NCI-H524 (cell line): ENCODE data around the gene PHKA1.
A peak's percentile ranks its signal among the peaks of the same experiment; 100 is the strongest.
"Not testable (repeated sequence)": the region's sequence is repeated elsewhere in the genome, so short reads cannot be mapped to it uniquely, and the experiment has no call there.

ENCODE experiments used
- DNase-seq, 2 experiments: peaks; one replicate each; lab custom pipeline; 2025; lab: John Stamatoyannopoulos, UW

Gene PHKA1

GRCh38 chrX:72666451-72666850, 47.7 kb downstream of the PHKA1 start:
- DNase-seq: no peak

- DNase-seq: no peak
Measured at GRCh38 chrX:72663737-72664136, 50.4 kb downstream of the PHKA1 start.

DNA sequence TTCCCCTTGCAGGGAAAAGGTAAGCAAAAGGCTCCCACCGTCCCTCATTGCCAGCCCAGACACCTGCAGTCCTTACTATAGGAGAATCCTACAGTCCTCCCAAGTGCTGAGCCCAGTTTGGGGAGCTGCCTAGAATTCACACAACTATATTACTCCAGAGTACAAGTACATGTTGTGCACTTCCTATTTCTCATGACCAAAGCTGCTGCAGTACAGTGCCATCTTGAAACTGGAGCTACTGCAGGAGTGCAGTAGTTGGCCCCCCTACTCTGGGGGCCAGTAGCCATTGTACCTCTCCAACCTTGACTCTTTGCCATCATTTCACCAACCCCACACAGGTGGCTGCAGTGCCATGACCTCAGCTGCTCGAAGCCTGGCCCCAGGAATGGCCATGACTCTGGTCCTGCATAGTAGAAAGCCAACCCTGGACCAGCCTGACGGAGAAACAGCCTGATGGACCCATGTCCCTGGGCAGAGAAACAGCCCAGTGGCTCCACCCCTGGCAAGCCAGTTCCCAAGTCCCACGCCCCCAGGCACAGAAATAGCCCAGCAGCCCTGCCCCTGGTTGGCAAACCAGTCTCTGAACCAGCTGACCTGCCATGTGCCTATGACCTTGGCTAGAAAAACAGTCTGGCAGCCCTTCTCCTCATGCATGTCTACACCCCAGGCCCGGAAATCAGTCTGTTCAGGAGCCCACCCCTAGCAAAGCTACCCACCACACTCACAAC, 51.9 kb downstream of the PHKA1 start:
- no peak for DNase-seq

- DNase-seq: no peak
Measured at GRCh38 chrX:72659723-72660122, 54.4 kb downstream of the PHKA1 start.

DNA sequence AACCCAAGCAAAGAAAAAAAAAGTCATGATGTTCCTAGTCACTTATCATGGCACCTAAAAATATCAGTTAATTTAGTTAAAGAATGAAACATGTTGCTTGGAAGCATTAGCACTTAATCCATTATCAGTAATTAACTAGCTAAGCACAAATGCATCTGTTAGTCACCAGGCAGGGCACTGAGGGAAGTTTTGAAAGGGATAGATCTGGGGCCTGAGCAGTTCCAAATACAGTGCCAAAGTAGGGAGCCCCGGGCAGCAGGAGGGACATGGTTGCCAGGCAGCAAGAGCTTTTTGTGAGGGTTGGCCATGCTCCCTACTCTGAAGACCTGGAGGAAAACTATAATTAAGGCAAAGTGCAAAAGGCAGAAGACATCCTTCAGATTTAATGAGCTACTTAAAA, 62.0 kb downstream of the PHKA1 start:
- no peak for DNase-seq

- DNase-seq: no peak
Measured at GRCh38 chrX:72644946-72645345, 69.2 kb downstream of the PHKA1 start.

- DNase-seq: no peak
Measured at GRCh38 chrX:72641611-72642010, 72.5 kb downstream of the PHKA1 start.

DNA sequence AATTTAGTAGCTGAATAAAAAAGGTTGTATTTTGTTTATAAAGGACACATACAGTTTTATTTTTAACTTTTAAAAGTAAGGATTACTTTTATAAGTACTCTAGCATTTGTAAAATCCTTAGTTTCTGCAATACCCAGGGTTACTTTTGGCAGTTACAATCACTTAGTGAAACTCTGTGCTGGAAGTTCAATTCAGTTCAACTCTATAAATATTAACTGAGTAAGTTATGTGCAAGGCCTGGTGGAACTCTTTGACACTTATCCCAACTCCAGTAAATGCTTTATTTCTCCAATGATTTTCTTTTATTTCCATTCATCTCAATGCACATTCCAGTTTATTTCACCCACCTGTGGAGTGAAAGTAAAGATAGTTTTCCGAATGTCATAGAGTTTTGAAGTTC, 78.2 kb downstream of the PHKA1 start:
- no peak for DNase-seq

DNA sequence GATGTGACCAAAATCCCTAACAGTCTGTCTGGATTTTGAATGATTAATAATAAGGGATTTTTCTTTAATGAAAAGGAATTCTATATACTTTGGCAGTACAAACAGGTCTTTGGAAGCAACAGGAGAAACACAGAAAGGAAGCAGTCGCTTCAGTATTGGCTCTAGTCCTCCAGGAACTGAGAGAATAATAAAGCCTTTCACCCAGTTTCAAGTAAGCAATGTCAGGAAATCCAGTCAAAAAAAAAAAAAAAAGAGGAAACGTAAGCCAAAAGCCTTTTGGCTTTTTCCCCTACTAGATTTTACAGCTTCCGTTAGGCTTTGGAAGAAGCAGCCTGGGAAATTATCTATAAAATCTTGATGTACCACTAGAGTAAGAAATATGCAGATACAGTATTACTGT, 79.8 kb downstream of the PHKA1 start:
- no peak for DNase-seq

DNA sequence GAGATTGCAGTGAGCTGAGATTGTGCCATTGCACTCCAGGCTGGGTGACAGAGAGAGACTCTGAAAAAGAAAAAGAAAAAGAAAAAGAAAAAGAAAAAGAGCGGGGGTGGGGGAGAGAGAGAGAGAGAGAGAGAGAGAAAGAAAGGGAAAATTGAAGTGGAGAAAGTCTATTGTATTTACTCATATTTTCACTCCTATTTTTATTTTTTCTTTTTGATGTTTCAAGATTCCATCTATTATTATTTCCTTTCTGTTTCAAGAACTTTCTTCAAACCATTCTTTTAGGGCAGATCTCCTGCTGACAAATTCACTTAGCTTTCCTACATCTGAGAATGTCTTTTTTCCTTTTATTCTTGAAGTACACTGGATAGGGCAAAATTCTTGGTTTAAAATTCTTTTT, 83.9 kb downstream of the PHKA1 start:
- no peak for DNase-seq

- no peak for DNase-seq
Measured at GRCh38 chrX:72624194-72624593, 89.9 kb downstream of the PHKA1 start.

DNA sequence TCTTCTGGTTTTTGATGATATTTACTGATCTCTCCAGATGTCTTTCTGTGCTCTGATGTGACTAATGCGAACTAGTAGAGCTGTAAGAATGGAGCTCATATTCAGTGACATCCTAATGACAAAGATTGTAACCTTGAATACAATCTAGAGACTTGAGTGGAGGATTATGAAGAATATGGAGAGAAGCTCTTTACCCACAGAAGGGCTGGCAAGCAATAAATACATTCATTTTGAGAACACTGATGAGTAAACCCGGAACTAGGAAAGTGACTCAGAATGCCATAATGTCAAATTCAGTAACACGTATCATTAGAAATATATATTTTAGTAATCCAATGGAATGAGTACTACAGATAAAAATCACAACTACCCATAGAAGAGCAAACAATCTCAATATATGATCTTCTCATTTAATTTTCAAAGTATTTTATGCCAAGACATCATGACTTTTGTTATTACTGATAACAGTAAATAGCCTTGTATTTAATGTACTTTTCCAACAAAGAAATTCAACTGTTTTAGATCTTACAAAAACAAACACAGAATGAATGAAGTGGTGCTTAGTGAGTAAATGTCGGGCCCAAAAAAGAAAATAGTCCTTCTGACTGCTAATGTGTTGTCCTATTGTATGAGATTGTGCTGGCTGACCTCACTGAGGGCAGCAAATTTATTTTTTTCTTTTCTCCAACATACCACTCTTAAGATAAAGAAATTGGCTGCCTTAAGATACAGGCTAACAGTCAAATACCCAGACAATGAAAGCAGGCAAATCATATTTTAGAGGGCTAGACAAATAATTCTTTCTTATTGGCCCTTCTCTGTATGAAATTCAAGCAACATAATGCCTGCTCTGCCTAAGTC, 92.3 kb downstream of the PHKA1 start:
- DNase-seq: no peak

- no peak for DNase-seq
Measured at GRCh38 chrX:72621163-72621562, 92.9 kb downstream of the PHKA1 start.

DNA sequence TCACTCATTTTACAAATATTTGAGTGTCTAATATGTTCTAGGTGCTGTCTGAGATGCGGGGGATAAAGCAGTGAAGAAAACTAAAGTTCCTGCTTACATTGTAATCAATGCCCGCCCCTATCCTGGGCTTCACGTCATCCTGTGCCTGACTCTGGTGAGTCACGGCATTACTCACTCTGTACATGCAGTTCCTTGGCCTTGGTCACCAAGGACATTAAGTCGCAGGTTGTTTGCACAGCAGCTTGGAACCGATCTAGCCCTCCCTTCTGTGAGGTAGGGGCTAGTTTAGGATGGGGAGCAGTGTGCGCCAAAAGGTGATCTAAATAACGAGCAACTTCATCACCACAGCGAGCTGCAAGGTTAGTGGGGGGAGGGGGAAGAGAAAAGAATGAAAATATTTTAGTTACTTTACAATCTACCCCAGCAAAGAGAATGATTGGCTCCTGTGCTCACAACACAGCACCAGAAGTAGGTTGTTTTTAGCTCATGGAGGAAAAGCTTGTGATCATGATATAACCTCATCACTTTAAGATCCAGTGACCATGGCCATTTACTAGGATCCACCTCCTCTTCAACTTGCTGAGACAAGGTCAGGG, 93.5 kb downstream of the PHKA1 start:
- DNase-seq: no peak

DNA sequence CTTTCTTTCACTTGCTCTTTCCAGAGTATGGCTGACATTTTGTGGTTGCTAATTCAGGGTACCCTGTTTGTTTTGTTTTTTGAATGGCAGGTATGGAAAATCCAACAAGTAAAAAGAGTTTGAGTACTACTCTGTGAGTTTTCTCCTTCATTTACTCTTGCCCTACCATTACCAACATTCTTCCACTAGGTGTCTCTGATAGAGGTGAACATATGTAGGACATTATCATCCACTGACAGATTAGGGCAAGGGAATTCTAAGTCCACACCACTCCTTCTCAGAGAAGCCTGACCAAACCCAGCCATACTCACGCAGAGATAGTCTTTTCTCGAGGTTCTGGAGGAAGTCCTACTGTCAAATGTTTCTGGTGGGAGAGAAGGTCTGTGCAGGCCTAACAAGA, 104.8 kb downstream of the PHKA1 start:
- peak in 1 of 2 experiments; percentile 3 for DNase-seq

GRCh38 chrX:72604705-72605104, 109.4 kb downstream of the PHKA1 start:
- DNase-seq: no peak

DNA sequence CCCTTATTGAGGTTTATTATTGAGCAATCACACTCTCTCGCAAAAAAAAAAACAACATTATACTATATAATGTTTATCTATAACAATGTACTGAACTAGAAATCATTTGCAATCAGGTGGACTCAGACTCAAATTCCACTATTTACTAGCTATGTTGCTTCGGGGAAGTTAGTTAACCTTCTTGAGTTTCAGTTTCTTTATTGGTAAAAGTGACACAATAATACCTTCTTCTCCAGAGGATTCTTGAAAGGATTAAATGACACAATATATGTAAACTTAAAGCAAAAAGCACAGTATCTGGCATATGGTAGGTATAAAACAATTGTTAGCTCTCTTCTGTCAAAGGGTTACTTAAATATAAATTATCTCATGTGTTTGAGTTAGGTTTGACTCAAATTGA, 110.0 kb downstream of the PHKA1 start:
- no peak for DNase-seq

DNA sequence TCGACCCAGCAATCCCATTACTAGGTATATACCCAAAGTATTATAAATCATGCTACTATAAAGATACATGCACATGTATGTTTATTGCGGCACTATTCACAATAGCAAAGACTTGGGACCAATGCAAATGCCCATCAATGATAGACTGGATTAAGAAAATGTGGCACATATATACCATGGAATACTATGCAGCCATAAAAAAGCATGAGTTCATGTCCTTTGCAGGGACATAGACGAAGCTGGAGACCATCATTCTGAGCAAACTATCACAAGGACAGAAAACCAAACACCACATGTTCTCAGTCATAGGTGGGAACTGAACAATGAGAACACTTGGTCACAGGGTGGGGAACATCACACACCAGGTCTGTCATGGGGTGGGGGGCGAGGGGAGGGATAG, 123.1 kb downstream of the PHKA1 start:
- DNase-seq: not testable (repeated sequence)

DNA sequence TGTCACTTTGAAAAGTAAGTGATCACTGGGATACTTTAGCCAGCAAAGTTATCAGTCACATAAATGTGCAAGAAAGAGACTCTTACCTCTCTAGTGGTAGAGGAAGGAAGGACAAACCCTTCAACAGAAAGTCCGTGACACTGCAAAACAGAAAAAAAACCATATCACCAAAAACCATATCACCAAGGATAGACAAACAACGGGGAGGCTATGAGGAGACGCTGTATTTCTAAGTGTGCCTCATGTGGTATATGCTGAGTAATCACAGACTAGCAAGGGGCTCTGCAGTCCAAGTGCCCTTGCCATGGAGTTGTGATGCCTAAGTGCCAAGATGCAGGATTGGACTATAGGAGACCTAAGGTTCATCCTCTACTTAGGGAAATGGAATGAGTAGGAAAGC, 129.9 kb downstream of the PHKA1 start:
- DNase-seq: no peak

DNA sequence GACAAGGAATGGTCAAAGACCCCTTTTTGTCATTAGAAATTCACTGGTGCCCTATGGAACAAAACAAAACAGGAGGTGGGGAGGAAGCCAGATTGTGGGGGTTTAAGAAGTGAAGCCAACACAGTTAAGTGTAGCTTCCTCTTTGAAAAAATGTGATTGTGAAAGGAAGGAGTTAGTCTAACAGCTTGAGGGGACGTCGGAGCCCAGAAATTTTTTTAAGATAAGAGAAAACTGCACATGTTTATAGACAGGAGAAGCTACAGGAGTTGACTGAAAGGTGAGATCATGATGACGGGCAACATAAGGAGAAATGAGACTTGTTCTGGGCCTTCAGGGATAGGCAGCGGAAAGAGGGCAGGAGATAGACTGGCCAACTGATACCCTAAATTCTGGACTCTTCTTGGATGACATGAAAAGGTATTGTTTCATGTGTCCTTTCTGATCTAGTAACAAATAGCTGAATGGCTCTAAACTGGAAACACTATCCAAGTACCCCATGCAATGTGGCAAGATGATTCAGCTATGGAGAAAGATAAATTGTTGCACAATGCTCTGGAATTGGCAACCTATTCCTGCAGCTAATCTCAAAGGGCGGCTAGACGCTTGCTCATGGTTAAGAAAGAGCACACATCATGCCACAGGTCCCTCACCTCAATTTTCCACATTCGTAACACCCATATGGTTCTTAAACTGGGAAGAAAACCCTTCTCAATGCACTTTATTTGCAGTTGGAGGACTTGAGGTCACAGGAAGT, 137.8 kb downstream of the PHKA1 start:
- DNase-seq: no peak

GRCh38 chrX:72573158-72573511, 141.0 kb downstream of the PHKA1 start:
- no peak for DNase-seq
